GM13977 (cell line): ENCODE measurements around the gene VANGL1.
A peak's percentile ranks its signal among the peaks of the same experiment; 100 is the strongest.

Experiments used
- DNase-seq: peaks from one replicate; pipeline ENCODE4 v3.0.0; 2012; ENCODE audit warnings: low spot score
- in situ Hi-C: fragments of 300-500 bp; cut with MboI; formaldehyde crosslinking; loops from one replicate; pipeline ENCODE4 v1.12.0; 2022; ENCODE audit warnings: low sequenced_read_pairs, low pct_unique_long_range_greater_than_20kb, mixed read lengths, inconsistent platforms; ENCODE audit not compliant: unreplicated experiment
- TF ChIP-seq, protein P1 (sequence below): IDR thresholded peaks from 2 replicates; pipeline ENCODE4 v1.5.1; 2012; ENCODE audit warnings: mild to moderate bottlenecking, control low read depth; ENCODE audit not compliant: insufficient read depth; ENCODE audit errors: extremely low read depth, missing control alignments

VANGL1 gene

DNA sequence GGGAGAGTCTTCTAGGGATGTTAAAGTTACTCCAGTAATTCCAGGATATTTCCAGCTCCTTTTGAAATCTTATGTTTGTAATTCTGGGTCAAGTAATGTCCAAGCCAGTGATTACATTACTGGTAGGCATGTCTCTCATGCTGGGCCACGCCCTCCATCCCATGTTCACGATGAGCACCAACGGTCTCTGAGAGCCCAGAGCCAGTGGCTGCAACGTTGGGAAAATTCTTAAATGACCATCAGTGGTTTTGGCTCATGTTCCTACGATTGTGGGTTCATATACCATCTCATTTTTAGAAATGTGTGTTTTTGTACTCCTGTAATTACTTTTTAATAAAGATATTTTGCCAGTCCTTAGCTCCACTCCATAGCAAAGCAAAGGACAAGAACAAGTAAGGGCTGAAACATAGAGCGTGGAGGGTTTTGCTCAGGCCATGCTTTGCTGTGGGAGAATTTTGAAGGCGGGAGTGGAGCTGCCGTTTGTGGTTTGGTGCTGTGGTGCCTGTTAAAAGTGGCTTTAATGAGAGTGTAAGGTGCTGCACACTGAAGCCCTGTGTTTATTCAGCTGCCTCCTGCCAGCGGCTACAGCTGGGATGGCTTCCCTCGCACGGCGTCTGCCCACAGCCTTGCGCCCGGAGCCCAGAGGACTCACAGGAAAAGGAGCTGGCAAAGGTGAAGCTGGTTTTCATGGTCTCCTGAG, 28.9 kb downstream of the VANGL1 start:
- TF ChIP-seq, protein P1, sequence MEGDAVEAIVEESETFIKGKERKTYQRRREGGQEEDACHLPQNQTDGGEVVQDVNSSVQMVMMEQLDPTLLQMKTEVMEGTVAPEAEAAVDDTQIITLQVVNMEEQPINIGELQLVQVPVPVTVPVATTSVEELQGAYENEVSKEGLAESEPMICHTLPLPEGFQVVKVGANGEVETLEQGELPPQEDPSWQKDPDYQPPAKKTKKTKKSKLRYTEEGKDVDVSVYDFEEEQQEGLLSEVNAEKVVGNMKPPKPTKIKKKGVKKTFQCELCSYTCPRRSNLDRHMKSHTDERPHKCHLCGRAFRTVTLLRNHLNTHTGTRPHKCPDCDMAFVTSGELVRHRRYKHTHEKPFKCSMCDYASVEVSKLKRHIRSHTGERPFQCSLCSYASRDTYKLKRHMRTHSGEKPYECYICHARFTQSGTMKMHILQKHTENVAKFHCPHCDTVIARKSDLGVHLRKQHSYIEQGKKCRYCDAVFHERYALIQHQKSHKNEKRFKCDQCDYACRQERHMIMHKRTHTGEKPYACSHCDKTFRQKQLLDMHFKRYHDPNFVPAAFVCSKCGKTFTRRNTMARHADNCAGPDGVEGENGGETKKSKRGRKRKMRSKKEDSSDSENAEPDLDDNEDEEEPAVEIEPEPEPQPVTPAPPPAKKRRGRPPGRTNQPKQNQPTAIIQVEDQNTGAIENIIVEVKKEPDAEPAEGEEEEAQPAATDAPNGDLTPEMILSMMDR = no peak
- in situ Hi-C loops = no loop called here
- no peak for DNase-seq

DNA sequence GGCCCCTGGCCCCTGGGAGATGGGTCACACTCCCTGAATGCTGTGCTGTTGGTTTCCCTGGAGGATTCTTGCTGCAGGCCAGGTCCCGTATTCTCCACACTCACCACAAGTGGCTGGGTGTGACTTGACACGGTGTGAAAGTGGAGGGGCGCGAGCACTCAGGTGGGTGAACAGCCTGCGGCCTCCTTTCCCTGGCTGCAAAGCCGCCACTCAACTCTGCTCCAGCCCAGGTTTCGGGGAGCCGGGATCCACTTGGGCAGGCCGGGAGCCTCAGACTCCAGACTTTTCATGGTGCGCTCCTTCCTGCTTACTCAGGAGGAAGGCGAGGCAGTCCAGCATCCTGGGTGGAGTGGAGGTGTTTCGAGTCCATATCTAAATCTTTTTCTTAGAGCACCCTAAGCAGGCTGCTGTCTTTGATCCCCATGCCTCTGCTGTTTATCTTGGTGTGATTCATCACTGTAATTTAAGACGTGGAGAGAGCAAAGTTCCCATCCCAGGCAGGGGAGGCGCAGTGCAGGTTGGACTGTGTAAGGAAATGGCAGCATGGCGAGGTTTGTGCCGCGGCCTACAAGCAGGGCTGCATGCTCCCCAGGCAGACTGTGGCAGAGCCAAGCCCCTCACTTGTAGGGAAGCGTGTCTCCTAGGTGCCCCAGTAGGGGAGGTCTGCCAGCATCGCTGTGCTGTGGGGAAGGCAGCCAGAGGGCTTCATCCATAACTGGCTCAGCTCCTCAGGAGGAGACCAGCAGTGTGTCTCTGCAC, 29.6 kb downstream of the VANGL1 start:
- in situ Hi-C loops = no loop called here
- TF ChIP-seq, protein P1 = no peak
- DNase-seq = no peak

DNA sequence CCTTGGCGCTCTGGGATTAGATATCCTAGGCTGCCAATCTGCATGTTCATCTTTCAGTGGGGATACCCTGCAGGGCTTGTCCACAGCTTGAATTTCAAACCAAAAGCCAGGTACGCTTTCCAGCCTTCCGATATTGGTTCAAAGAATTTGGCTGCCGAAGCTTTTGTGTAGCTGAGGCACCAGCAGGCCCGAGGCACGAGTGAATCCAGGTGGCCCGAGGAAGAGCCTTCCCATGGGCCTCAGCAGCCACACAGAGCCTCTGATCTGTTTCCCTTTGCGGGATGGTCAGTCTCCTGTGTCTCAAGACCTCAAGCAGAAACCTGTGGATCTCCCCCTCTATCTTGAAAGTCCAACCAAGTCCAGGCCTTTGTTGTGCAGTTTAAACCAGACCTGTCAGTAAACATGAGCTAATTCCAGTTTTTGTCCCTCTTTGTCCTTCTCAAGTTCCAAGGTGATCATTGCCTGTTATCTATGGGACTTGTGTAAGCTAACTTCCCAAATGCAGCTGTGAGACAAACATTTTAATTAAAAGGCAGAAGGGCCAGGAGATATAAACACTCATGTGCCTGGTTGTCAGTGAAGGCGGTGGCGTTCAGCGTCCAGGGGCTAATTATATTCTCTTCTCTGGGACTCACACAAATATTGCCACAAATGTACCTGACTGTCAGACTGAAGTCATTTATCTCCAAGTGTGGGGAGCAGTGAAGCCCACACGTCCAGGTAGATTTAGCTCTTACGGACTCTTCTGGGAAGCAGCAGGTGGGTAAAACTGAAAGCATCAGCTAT, 30.6 kb downstream of the VANGL1 start:
- TF ChIP-seq, protein P1 = no peak
- no peak for DNase-seq
- in situ Hi-C loops = no loop called here

DNA sequence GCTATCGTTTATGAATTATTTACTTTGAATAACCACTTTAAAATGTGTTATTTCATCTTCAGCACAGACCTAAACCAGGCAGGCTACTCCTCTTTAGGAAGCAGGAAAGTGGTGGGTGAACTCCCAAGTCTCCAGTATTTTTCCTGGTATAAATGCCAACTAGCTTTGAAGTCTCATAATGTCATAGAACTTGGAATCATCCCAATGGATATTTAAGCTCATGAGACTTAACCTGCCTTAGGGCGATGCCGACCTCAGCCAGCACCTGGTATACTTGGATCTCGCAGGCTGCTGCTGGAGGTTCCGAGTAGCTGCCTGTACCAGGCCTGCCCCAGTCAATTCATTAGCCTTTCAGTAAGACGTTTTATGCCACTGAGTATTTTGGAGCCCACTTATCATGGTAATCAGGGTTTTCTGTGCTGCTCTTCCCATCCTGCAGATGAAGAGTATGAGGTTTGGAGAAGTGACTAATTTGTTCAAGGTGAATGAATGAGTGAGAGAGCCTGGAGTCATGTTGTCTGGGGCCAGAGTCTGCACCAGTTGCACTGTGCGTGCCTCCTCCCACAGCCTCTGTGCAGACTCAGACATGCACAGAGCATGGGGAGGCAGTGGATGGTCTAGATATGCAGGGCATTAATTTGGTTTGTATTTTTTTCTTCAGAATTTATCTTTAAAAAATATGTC, 34.9 kb downstream of the VANGL1 start:
- in situ Hi-C loops = no loop called here

DNA sequence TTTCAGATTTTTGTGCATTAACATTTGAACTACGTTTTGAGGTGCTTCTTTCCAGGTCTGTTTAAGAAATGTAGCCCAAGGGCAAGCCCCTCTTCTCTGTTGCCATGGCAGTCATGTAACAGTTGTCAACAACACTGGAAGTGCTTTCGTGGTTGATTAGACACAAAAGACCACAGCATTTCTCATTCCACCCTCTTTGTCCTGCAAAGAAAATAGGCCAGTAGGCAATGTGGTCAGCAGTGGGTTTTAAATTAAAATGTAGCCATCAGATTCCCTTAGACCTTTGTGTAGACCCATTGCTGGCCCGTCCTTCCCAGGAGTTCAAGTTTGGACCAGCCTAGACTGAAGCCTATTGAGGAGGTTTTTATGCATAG, 35.4 kb downstream of the VANGL1 start:
- DNase-seq = peak; percentile 53
- in situ Hi-C loops = no loop called here
- TF ChIP-seq, protein P1 = no peak

More for the DNA sequence above, 34.9 kb downstream of the VANGL1 start:
- DNase-seq = no peak
- TF ChIP-seq, protein P1 = no peak

DNA sequence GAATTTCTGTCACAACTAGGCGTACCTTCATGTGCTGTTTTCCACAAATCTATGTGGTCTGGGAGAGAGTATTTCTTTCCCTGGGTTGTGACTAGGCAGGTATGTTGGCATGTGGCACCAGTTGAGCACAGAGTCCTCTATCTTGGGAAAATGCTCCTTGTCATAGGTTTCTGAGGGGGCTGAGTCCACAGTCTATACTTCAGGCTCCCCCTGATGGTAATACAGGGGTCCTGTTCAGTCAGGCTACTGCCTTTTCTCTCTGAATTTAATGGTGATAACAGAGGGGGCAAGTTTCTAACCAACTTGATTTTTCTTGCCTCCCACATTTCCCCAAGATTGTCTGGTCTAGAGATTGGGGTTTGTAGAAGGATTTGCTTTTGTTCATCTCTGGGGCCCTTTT, 35.8 kb downstream of the VANGL1 start:
- in situ Hi-C loops = no loop called here
- TF ChIP-seq, protein P1 = peak; percentile 44
- peak; percentile 34 for DNase-seq
